ENCODE measurements around the gene ARMH2. TPM values are rescaled to one million over a fixed set of nuclear protein-coding genes. Genes with fewer than 3 reads are reported as not detected.

The ARMH2 gene
- total and polyA plus RNA-seq, 9 donors, result not detected

DNA sequence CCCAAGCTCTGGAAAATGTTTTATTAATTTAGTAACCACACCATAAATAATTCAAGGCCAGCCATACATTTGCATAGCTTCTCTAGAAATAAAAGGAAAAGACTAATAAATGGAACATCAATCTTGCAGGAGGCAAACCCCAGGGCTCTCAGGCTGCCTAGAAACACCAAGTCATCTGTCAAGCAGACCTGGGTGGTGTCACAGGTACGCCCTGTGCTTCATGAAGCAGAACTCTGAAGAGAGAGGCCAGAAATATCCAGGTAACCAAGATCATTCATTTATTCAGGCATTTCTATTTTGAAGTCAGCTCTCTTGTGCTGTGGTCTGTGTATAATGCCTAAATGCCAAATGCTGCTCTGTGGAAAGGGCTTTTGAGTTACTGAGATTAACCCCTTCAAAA, 45.3 kb upstream of the ARMH2 start:
- Histone ChIP-seq H3K4me3 (no peak overlapping the region), H3K36me3 (no peaks in the 10 kb centered on the region), H3K4me1 (ENCODE audit: insufficient read depth) (peaks cover 2% of the 10 kb centered on the region), H3K27me3 (no peaks in the 10 kb centered on the region), H3K9me3 (no peaks in the 10 kb centered on the region), H3K27ac (no peak overlapping the region)
- no peak for TF ChIP-seq POLR2A (IDR thresholded peaks at IDR 0.05)
- TF ChIP-seq, protein P1, sequence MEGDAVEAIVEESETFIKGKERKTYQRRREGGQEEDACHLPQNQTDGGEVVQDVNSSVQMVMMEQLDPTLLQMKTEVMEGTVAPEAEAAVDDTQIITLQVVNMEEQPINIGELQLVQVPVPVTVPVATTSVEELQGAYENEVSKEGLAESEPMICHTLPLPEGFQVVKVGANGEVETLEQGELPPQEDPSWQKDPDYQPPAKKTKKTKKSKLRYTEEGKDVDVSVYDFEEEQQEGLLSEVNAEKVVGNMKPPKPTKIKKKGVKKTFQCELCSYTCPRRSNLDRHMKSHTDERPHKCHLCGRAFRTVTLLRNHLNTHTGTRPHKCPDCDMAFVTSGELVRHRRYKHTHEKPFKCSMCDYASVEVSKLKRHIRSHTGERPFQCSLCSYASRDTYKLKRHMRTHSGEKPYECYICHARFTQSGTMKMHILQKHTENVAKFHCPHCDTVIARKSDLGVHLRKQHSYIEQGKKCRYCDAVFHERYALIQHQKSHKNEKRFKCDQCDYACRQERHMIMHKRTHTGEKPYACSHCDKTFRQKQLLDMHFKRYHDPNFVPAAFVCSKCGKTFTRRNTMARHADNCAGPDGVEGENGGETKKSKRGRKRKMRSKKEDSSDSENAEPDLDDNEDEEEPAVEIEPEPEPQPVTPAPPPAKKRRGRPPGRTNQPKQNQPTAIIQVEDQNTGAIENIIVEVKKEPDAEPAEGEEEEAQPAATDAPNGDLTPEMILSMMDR (IDR thresholded peaks at IDR 0.05), result no peak
- no peak for TF ChIP-seq EP300 (IDR thresholded peaks at IDR 0.05)
- WGBS, 3 donors, result 81 to 93% (median 82%) methylated on average over 1 of the region's 1 CpG
- no peak for DNase-seq
- intact Hi-C loops (cut with DNase I), result no loop called here

DNA sequence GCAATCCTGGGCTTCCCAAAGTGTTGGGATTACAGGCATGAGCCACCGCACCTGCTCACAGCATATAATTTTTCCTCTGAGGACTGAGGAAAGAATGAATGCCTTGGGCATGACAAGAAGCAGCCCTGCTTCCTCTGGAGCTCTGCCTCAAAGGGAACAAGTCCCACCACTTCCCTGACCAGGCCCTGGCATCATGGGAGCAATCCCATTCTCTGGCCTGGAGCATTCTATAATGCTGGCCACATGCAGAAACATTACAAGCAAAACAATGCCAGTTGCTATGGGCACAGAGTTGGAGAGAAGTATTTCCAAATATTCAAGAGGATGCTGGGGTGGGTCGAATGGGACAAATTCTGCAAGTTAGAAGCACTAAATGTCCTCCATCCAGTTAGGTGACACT, 41.5 kb upstream of the ARMH2 start:
- Histone ChIP-seq H3K4me1 (ENCODE audit: insufficient read depth) (peaks cover 9% of the 10 kb centered on the region), H3K36me3 (no peaks in the 10 kb centered on the region), H3K27me3 (no peaks in the 10 kb centered on the region), H3K27ac (no peak overlapping the region), H3K4me3 (no peak overlapping the region), H3K9me3 (no peaks in the 10 kb centered on the region)
- intact Hi-C loops (cut with DNase I), result no loop called here
- DNase-seq, result no peak
- TF ChIP-seq EP300 (IDR thresholded peaks at IDR 0.05) (no peak), POLR2A (IDR thresholded peaks at IDR 0.05) (no peak)
- TF ChIP-seq, protein P1 (IDR thresholded peaks at IDR 0.05), result no peak
- WGBS, 3 donors, result 86 to 92% (median 87%) methylated on average over 2 of the region's 2 CpGs

DNA sequence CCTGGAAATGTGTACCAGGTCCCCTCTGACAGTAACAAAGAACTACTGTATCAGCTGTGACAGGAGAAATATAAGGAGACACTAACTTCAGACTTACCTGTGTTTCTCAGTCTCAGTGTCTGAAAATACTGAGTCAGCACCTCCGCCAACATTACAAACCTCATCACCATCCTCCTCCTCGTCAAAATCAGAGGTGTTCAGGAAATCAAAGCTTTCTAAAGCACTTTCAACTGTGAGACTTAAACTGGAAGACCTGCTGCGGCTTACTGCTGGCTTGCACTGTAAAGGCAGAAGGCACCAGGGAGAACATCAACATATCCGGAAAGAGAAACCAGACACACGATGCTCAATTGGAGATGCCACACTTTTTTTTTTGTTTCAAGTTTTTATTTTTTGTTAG, 40.3 kb upstream of the ARMH2 start:
- Histone ChIP-seq H3K27ac (no peak overlapping the region), H3K27me3 (no peaks in the 10 kb centered on the region), H3K9me3 (no peaks in the 10 kb centered on the region), H3K4me1 (ENCODE audit: insufficient read depth) (peaks cover 9% of the 10 kb centered on the region), H3K4me3 (no peak overlapping the region), H3K36me3 (no peaks in the 10 kb centered on the region)
- intact Hi-C loops (cut with DNase I), result no loop called here
- no peak for DNase-seq
- TF ChIP-seq, protein P1 (IDR thresholded peaks at IDR 0.05), result no peak
- no peak for TF ChIP-seq POLR2A (IDR thresholded peaks at IDR 0.05)
- no peak for TF ChIP-seq EP300 (IDR thresholded peaks at IDR 0.05)
- 88 to 90% (median 89%) methylated on average over 5 of the region's 5 CpGs for WGBS, 3 donors

DNA sequence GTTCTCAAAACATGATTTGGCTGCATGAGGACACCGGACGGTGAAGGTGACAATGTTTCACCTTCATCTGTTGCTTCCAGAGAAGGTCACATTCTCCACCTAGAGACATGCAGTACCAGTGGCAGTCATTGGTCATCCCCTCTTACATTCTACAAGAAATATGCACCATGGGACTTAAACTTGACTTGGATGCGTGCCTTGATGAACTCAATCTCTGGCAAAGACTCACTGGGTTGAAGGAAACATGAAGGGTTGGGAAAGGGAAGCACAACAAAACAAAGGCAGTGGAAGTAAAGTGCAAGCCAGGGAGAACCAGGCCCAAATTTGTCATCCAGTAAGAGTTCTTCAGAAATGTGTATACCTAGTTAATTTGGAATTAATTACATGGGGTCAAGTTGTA, 39.4 kb upstream of the ARMH2 start:
- 87 to 96% (median 96%) methylated on average over 3 of the region's 3 CpGs for WGBS, 3 donors
- intact Hi-C loops (cut with DNase I), result no loop called here

More for the DNA sequence above, 39.4 kb upstream of the ARMH2 start:
- no peak overlapping the region for H3K27ac ChIP-seq
- no peak for DNase-seq
- H3K4me1 ChIP-seq (ENCODE audit: insufficient read depth), result peaks cover 8% of the 10 kb centered on the region
- no peaks in the 10 kb centered on the region for H3K9me3 ChIP-seq
- H3K36me3 ChIP-seq, result no peaks in the 10 kb centered on the region
- TF ChIP-seq EP300 (IDR thresholded peaks at IDR 0.05) (no peak), POLR2A (IDR thresholded peaks at IDR 0.05) (no peak)
- TF ChIP-seq, protein P1 (IDR thresholded peaks at IDR 0.05), result no peak
- no peak overlapping the region for H3K4me3 ChIP-seq
- H3K27me3 ChIP-seq, result no peaks in the 10 kb centered on the region
